Suppressor macrophage treated with lipopolysaccharide for 1 hour (primary cell): Measurements from ENCODE around the gene TSPAN2.

Experiments used
- DNase-seq, 3 donors: peaks; one replicate each; pipeline ENCODE4 v3.0.0-alpha.2; 2020 to 2022

Gene TSPAN2

GRCh38 chr1:115089420-115090185 lies at the start of gene TSPAN2:
Gene TSPAN2 (minus strand): TSS chr1:115089503. CDS start chr1:115089432, 71 bp downstream.
- peak in 2 of 3 donors; percentile 37 to 68 for DNase-seq

GRCh38 chr1:115138973-115139372 lies 49.7 kb upstream of the TSPAN2 start:
- peak; percentile 80 to 88 (median 84) for DNase-seq

GRCh38 chr1:115138271-115138670 lies 49.0 kb upstream of the TSPAN2 start:
- DNase-seq = no peak

- DNase-seq = no peak
These were observed 47.9 kb upstream of the TSPAN2 start for GRCh38 chr1:115137191-115137590.

- no peak for DNase-seq
These were observed 47.4 kb upstream of the TSPAN2 start for GRCh38 chr1:115136706-115137105.

- DNase-seq = no peak
These were observed 46.8 kb upstream of the TSPAN2 start for GRCh38 chr1:115136106-115136505.

- DNase-seq = no peak
These were observed 46.4 kb upstream of the TSPAN2 start for GRCh38 chr1:115135681-115136080.

- no peak for DNase-seq
These were observed 45.7 kb upstream of the TSPAN2 start for GRCh38 chr1:115134850-115135480.

GRCh38 chr1:115134231-115134630 lies 44.9 kb upstream of the TSPAN2 start:
- DNase-seq = no peak

GRCh38 chr1:115133440-115133839 lies 44.1 kb upstream of the TSPAN2 start:
- DNase-seq = no peak

- DNase-seq = no peak
These were observed 41.5 kb upstream of the TSPAN2 start for GRCh38 chr1:115130786-115131185.

- DNase-seq = no peak
These were observed 39.9 kb upstream of the TSPAN2 start for GRCh38 chr1:115129071-115129640.

GRCh38 chr1:115127539-115127938 lies 38.2 kb upstream of the TSPAN2 start:
- DNase-seq = no peak

GRCh38 chr1:115126516-115126915 lies 37.2 kb upstream of the TSPAN2 start:
- DNase-seq = no peak

- DNase-seq = no peak
These were observed 33.8 kb upstream of the TSPAN2 start for GRCh38 chr1:115123116-115123515.

GRCh38 chr1:115121793-115122192 lies 32.5 kb upstream of the TSPAN2 start:
- DNase-seq = no peak

GRCh38 chr1:115120296-115120695 lies 31.0 kb upstream of the TSPAN2 start:
- DNase-seq = no peak

- no peak for DNase-seq
These were observed 29.3 kb upstream of the TSPAN2 start for GRCh38 chr1:115118611-115119010.

GRCh38 chr1:115118086-115118485 lies 28.8 kb upstream of the TSPAN2 start:
- no peak for DNase-seq

- DNase-seq = no peak
These were observed 28.0 kb upstream of the TSPAN2 start for GRCh38 chr1:115117298-115117697.

GRCh38 chr1:115116512-115116911 lies 27.2 kb upstream of the TSPAN2 start:
- DNase-seq = no peak

GRCh38 chr1:115115521-115116161 lies 26.3 kb upstream of the TSPAN2 start:
- DNase-seq = no peak

- DNase-seq = no peak
These were observed 25.0 kb upstream of the TSPAN2 start for GRCh38 chr1:115114308-115114707.

GRCh38 chr1:115113766-115114165 lies 24.5 kb upstream of the TSPAN2 start:
- peak; percentile 37 to 65 (median 51) for DNase-seq
